K562 (cell line): ENCODE data around the gene NUP62. TPM values are rescaled to one million over a fixed set of nuclear protein-coding genes. Genes with fewer than 3 reads are reported as not detected.

ENCODE experiments used
- BHLHE40 ChIP-seq: IDR thresholded peaks from 2 replicates; pipeline ENCODE4 v1.6.1; 2011; ENCODE audit warnings: low read length, improper control_type of control experiment
- COPS2 ChIP-seq: fragments of 450-650 bp; conservative IDR thresholded peaks from 2 replicates; pipeline ENCODE4 v1.6.1; 2016; ENCODE audit warnings: mild to moderate bottlenecking, moderate library complexity
- CREB5 ChIP-seq: fragments of 250-450 bp; sonication (Bioruptor Pico); IDR thresholded peaks from 2 replicates; pipeline ENCODE4 v1.5.0; 2020; ENCODE audit warnings: mild to moderate bottlenecking
- FOXK1 ChIP-seq: sonication (generic); formaldehyde crosslinking; IDR thresholded peaks from 2 replicates; pipeline ENCODE4 v1.8.0; 2022; ENCODE audit warnings: missing genetic modification reagents, mild to moderate bottlenecking, borderline replicate concordance
- ILF3 ChIP-seq: fragments of 450-650 bp; IDR thresholded peaks from 2 replicates; pipeline ENCODE4 v1.6.1; 2018; ENCODE audit warnings: antibody characterized with exemption, mild to moderate bottlenecking, moderate library complexity, borderline replicate concordance
- JUND ChIP-seq, 2 experiments: IDR thresholded peaks; 2 replicates in 1 of 2; 3 replicates in 1 of 2; pipeline ENCODE4 v1.6.1; 2011; ENCODE audit warnings: borderline replicate concordance in 2 of 2, low read depth in 2 of 2, low read length in 2 of 2, improper control_type of control experiment in 1 of 2, missing biosample characterization in 1 of 2, missing genetic modification characterization in 1 of 2, missing genetic modification reagents in 1 of 2
- MCM5 ChIP-seq: fragments of 450-650 bp; IDR thresholded peaks from 2 replicates; pipeline ENCODE4 v1.6.1; 2016; ENCODE audit warnings: low read depth
- NFATC3 ChIP-seq: fragments of 450-650 bp; IDR thresholded peaks from 2 replicates; pipeline ENCODE4 v1.6.1; 2017; ENCODE audit warnings: mild to moderate bottlenecking
- PCBP1 ChIP-seq: fragments of 200-400 bp; formaldehyde crosslinking; IDR thresholded peaks from 2 replicates; pipeline ENCODE4 v1.6.1; 2018; ENCODE audit warnings: mild to moderate bottlenecking, low read depth, low read length; ENCODE audit not compliant: poor library complexity, severe bottlenecking
- PHF8 ChIP-seq: fragments of 200-600 bp; sonication (generic); IDR thresholded peaks from 2 replicates; pipeline ENCODE4 v1.6.1; 2012; ENCODE audit warnings: mixed run types, mild to moderate bottlenecking, inconsistent platforms, low read length, moderate library complexity, borderline replicate concordance
- RBM14 ChIP-seq: fragments of 200-400 bp; formaldehyde crosslinking; IDR thresholded peaks from 2 replicates; pipeline ENCODE4 v1.6.1; 2018; ENCODE audit warnings: low read depth, mild to moderate bottlenecking, low read length, moderate library complexity, borderline replicate concordance; ENCODE audit not compliant: insufficient read depth
- RBM25 ChIP-seq: fragments of 200-400 bp; formaldehyde crosslinking; IDR thresholded peaks from 2 replicates; pipeline ENCODE4 v1.6.1; 2018; ENCODE audit warnings: low read length, low read depth, moderate library complexity; ENCODE audit not compliant: severe bottlenecking
- SMAD2 ChIP-seq: fragments of 150-350 bp; IDR thresholded peaks from 2 replicates; pipeline ENCODE4 v1.6.1; 2014; ENCODE audit warnings: low read depth, mild to moderate bottlenecking, low read length
- SMARCC2 ChIP-seq: fragments of 450-650 bp; IDR thresholded peaks from 2 replicates; pipeline ENCODE4 v1.6.1; 2017; ENCODE audit warnings: antibody characterized with exemption, moderate library complexity, mild to moderate bottlenecking, low read depth
- SUPT5H ChIP-seq: fragments of 450-650 bp; IDR thresholded peaks from 2 replicates; pipeline ENCODE4 v1.6.1; 2016
- TEAD1 ChIP-seq, 2 experiments: fragments of 450-650 bp in 1 of 2; sonication (generic) in 1 of 2; formaldehyde crosslinking; IDR thresholded peaks; 2 replicates each; pipeline versions ENCODE4 v1.4.0 to v1.8.0; 2020 to 2022; ENCODE audit warnings: mild to moderate bottlenecking in 2 of 2, missing genetic modification reagents in 1 of 2
- THRB ChIP-seq: fragments of 450-650 bp; formaldehyde crosslinking; conservative IDR thresholded peaks from 2 replicates; pipeline ENCODE4 v1.4.0; 2022; ENCODE audit warnings: mild to moderate bottlenecking, missing genetic modification characterization
- YBX1 ChIP-seq: fragments of 450-650 bp; IDR thresholded peaks from 2 replicates; pipeline ENCODE4 v1.7.1; 2016; ENCODE audit warnings: mild to moderate bottlenecking
- ZBTB5 ChIP-seq: fragments of 450-650 bp; IDR thresholded peaks from 2 replicates; pipeline ENCODE4 v1.6.1; 2017; ENCODE audit warnings: antibody characterized with exemption
- ZNF146 ChIP-seq: IDR thresholded peaks from one replicate; pipeline ENCODE4 v1.6.1; 2018; ENCODE audit warnings: missing compliant biosample characterization; ENCODE audit not compliant: unreplicated experiment
- ZNF507 ChIP-seq: conservative IDR thresholded peaks from 2 replicates; pipeline ENCODE4 v1.6.1; 2017; ENCODE audit warnings: missing genetic modification characterization, missing compliant biosample characterization
- ZNF561 ChIP-seq: fragments of 450-650 bp; formaldehyde crosslinking; conservative IDR thresholded peaks from 2 replicates; pipeline ENCODE4 v1.4.0; 2020; ENCODE audit warnings: mild to moderate bottlenecking, moderate library complexity
- polyA plus RNA-seq, 8 experiments: library from polyadenylated mRNA; depleted of rRNA in 4 of 8; stranded (reverse) in 5 of 8; unstranded in 3 of 8; fragments of >200 nt; fragmentation: Nextera tagmentation in 2 of 8; fragmentation: Illumina TruSeq in 1 of 8; extraction: Ambion mirVana in 2 of 8; extraction: Trizol in 1 of 8; gene quantifications; 2 replicates each; pipeline versions ENCODE4 v1.2.1 to v1.2.3, GENCODE V29; 2011 to 2014; ENCODE audit warnings: inconsistent platforms in 1 of 8, missing spikeins in 1 of 8
- total RNA-seq, 7 experiments: library from RNA; depleted of rRNA in 6 of 7; stranded (reverse); fragments of >200 nt in 6 of 7; fragmentation: Illumina TruSeq in 2 of 7; extraction: Trizol in 2 of 7; gene quantifications; 2 replicates each; pipeline versions ENCODE4 v1.2.1 to v1.2.3, GENCODE V29; 2011 to 2021; ENCODE audit warnings: low replicate concordance in 1 of 7

NUP62 gene
- total and polyA plus RNA-seq, 9 of the 15 experiments (the other 6 are each of a cell fraction or from before 2014, with no cell fraction given) = 16.9 to 109 (median 66.0) TPM

- no peak for TF ChIP-seq ZBTB5
- no peak for TF ChIP-seq SUPT5H
- no peak; the same call in 1 of the 2 replicates for TF ChIP-seq BHLHE40
- TF ChIP-seq PHF8 = peak; percentile 43; the same call in 1 of the 2 replicates
- TF ChIP-seq JUND (IDR thresholded peaks at IDR 0.05; ENCODE audit: borderline replicate concordance, low read depth, low read length) = no peak
- no peak for TF ChIP-seq JUND (tag; IDR thresholded peaks at IDR 0.05; ENCODE audit: borderline replicate concordance, low read depth, low read length)
- peak in 1 of 2 experiments; percentile 92; a peak in 1 of 4 replicates for TF ChIP-seq TEAD1 (CRISPR knock-in tag; IDR thresholded peaks at IDR 0.05)
- TF ChIP-seq SMARCC2 = no peak
- TF ChIP-seq FOXK1 (CRISPR knock-in tag) = peak; percentile 91
- TF ChIP-seq SMAD2 = no peak
- no peak for TF ChIP-seq RBM25
- no peak for TF ChIP-seq COPS2
- no peak for TF ChIP-seq THRB (CRISPR knock-in tag)
- no peak for TF ChIP-seq MCM5
- TF ChIP-seq RBM14 = no peak
- TF ChIP-seq ZNF561 (CRISPR knock-in tag) = no peak
- no peak for TF ChIP-seq YBX1
- no peak for TF ChIP-seq CREB5
- TF ChIP-seq ZNF507 (tag) = no peak
- TF ChIP-seq NFATC3 = no peak
- TF ChIP-seq ILF3 = no peak
- peak; percentile 2 for TF ChIP-seq PCBP1
- peak; percentile 5 for TF ChIP-seq ZNF146 (CRISPR knock-in tag)
Measured at GRCh38 chr19:49890349-49891311, 38.7 kb downstream of the NUP62 start (continued).
